Stimulated activated CD4-positive, alpha-beta T cell treated with anti-CD3 and anti-CD28 coated beads, Interleukin-1b, Interleukin-23, amount 100 ng/mL, for 48 hours (primary cell): ENCODE measurements around the gene CD44.

Experiments used
- DNase-seq: peaks from one replicate; pipeline ENCODE4 v3.0.0-alpha.2; 2020

The CD44 gene

GRCh38 chr11:35270342-35270741, 131.4 kb downstream of the CD44 start:
- DNase-seq: no peak

- DNase-seq: no peak
Observed at GRCh38 chr11:35271031-35271430, 132.1 kb downstream of the CD44 start.

GRCh38 chr11:35272391-35272902, 133.5 kb downstream of the CD44 start:
- peak; percentile 62 for DNase-seq

GRCh38 chr11:35274909-35275785, 136.2 kb downstream of the CD44 start:
- DNase-seq: no peak

GRCh38 chr11:35275786-35276170, 136.8 kb downstream of the CD44 start:
- no peak for DNase-seq

- peak; percentile 44 for DNase-seq
Observed at GRCh38 chr11:35276396-35277145, 137.6 kb downstream of the CD44 start.

GRCh38 chr11:35277827-35278226, 138.9 kb downstream of the CD44 start:
- DNase-seq: no peak

GRCh38 chr11:35280727-35281126, 141.8 kb downstream of the CD44 start:
- DNase-seq: no peak

- no peak for DNase-seq
Observed at GRCh38 chr11:35281169-35281688, 142.3 kb downstream of the CD44 start.
